Subcutaneous adipose tissue (tissue), 4 donors: Measurements from ENCODE around the gene STARD13. TPM values are rescaled to one million over a fixed set of nuclear protein-coding genes. Genes with fewer than 3 reads are reported as not detected.

Experiments used
- total RNA-seq, 4 donors: library from RNA; depleted of rRNA; stranded (reverse); fragments of >200 nt; gene quantifications; one replicate each; pipeline ENCODE4 v1.1.0, GENCODE V29; 2016
- TF ChIP-seq, protein P1 (sequence below): fragments of 450-650 bp; IDR thresholded peaks from one replicate; pipeline ENCODE4 v1.5.1; 2016; ENCODE audit warnings: low read depth, mild to moderate bottlenecking, control low read depth, antibody characterized with exemption, moderate library complexity

The STARD13 gene
- total RNA-seq, 4 donors from 2014 or later: 42.9 to 67.8 (median 55.3) TPM

DNA sequence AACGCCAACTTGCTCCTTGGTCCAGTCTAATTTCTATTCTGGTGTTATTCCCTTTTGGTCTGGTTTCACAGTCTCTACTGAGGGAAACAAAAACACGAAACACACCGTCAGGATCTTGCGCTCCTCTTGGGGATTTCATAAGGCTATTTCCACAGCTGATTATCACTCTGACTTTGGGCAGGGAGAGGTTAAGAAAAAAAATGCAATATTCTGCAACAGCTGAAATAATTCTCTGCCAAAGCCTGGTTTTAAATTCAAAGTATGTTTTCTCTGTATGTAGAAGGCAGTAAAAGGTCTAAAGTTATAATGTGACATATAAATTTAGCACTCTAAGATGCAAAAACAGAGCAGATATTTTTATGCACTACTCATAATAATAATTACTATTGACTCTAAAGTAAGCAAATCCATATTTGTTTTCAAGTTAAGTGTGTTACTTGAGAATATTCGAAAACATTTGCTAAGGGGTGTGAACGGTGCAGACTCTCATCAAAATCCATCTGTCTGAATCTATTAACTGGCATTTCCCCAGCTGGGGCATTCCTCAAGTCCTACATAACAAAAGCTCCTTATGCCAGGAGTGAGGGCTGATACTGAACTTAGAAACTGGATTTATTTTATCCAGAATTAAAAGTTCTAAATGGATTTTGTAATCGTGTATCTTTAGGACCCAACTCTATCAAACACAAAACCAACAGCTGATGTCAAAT is 38.4 kb upstream of the STARD13 start:
- TF ChIP-seq, protein P1, sequence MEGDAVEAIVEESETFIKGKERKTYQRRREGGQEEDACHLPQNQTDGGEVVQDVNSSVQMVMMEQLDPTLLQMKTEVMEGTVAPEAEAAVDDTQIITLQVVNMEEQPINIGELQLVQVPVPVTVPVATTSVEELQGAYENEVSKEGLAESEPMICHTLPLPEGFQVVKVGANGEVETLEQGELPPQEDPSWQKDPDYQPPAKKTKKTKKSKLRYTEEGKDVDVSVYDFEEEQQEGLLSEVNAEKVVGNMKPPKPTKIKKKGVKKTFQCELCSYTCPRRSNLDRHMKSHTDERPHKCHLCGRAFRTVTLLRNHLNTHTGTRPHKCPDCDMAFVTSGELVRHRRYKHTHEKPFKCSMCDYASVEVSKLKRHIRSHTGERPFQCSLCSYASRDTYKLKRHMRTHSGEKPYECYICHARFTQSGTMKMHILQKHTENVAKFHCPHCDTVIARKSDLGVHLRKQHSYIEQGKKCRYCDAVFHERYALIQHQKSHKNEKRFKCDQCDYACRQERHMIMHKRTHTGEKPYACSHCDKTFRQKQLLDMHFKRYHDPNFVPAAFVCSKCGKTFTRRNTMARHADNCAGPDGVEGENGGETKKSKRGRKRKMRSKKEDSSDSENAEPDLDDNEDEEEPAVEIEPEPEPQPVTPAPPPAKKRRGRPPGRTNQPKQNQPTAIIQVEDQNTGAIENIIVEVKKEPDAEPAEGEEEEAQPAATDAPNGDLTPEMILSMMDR: no peak

DNA sequence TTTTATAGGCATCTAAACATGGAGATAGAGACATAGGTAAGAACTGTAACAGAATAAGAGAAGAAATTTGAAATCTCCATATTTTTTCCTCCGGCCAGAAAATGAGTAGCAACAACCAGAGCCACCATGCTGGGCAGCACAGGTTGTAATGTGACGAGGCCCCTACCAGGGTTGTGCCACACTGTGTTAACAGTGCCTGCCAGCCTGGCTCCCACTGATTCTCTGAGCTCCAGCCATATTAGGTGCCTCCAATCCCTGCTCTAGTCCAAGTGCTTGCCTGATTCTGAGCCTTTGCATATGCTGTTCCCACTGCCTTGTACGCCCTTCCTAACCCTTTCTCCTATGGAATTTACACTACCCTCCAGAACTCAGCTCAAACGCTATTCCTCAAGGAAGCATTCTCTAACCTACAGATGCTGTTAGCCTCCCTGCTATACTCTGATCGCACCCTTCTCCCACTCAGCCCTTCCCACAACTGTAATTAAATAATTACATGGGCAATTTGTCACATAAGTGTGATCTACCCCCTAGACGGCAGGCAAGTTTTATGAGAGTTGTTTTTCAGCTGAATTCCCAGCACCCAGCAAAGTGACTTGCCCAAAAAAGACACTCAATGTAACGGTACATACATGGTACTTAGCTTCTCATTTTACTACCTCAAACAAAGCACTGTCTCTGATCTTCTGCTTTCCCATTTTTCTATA is 37.6 kb upstream of the STARD13 start:
- TF ChIP-seq, protein P1: no peak

DNA sequence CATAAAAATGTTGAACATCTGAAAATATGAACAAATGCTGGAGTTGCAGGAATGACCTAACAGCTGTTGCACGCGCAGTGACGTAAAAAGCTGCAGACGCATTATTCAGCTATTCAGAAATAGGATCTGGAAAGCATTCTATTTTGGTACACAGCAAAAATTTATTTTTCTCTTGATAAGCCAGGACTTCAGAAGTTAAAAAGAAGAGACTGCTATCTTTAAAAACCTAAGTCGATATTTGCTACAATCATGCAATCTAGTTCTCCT is 36.9 kb upstream of the STARD13 start:
- TF ChIP-seq, protein P1: no peak

DNA sequence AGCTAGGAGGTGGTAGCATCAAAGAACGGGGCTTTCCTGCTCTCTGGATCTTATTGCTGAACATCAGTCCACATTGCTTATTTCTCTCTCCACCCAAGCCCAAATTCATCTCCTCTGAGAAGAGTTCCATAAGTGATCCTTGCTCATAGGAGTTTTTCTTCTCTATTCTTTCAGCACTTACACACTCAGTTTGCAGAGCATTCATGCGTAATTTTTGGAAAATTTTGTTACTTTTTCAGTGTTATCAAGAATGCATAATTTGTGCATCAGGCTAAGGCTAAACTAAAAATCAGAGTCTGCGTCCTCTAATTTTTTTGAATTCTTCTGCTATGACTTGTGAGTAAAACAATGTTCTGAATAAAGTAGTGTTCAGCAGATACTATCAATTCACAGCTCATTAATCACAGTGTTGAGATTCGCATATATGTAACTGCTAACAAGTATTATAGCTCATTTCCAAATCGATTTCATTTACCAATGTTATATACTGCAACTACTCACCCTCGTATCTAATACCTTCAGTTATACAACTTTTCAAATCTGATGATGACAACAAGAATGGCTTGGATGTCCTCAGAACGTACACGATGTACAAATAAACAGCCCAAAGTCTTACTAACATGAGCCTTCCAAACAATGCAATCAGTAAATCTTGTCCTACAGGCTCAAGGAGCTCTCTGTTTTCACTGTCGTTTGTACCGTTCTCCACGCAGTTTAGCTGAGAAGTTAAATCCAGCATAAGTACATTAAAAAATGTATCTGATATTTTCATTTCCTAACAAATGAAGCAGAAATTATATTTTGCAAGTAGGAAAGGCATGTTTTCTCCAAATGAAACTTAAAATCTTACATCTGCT is 36.4 kb upstream of the STARD13 start:
- TF ChIP-seq, protein P1: no peak

DNA sequence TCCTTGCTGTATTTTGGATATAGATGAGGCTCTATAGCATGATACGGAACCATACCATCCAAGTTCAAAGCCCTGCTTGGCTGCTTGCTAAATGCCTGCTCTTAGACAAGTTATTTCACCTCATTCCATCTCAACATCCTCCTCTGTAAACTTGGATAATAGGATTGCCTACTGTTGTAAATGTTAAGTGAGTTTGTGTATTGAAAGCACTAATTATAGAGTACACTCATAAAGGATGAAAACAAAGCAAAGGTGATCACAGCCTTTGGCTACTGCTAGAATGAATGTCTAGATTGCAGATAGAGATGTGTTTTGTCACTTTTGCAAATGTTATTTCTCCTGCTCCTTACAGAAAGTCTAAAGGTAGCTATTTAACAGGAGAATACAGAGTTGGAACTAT is 34.3 kb upstream of the STARD13 start:
- TF ChIP-seq, protein P1: no peak

DNA sequence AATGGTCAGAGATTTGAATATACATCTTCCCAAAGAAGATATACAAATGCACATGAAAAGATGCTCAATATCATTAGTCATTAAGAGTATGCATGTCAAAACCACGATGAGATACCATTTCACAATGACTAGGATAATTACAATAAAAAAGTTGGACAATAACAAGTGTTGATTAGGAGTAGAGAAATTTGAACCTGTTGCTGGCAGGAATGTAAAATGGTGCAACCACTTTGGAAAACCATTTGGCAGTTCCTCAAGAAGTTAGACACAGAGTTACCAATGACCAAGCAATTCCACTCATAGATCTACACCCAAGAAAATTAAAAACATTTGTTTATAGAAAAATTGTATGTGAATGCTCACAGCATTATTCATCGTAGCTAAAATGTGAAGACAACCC is 33.2 kb upstream of the STARD13 start:
- TF ChIP-seq, protein P1: no peak

DNA sequence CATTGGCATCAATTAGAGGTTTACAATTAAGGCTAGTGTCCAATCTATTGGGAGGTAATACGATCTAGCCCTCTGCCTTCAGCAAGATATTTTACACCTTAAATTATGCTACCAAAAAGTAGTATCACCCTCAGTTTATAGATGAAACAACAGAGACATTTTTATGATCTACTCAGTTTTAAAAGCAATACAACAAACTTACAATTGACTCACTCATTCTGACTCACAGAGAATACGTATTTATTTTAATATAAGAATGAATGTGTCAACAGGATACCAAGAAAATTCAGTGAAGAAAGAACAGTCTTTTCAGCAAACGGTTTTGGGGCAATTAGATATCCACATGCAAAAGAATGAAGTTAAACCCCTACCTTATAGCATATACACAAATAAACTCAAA is 32.5 kb upstream of the STARD13 start:
- TF ChIP-seq, protein P1: no peak
